IMR-90 (cell line): ENCODE results near the gene SLC25A40.
"Not testable (repeated sequence)": the region's sequence is repeated elsewhere in the genome, so short reads cannot be mapped to it uniquely, and the experiment has no call there.

Experiments used
- CEBPB ChIP-seq: IDR thresholded peaks from 2 replicates; pipeline ENCODE4 v1.6.1; 2012; ENCODE audit warnings: low read depth, low read length, improper control_type of control experiment
- CHD1 ChIP-seq: IDR thresholded peaks from 2 replicates; pipeline ENCODE4 v1.6.1; 2012; ENCODE audit warnings: low read depth, low read length, improper control_type of control experiment
- MAFK ChIP-seq: IDR thresholded peaks from 2 replicates; pipeline ENCODE4 v1.6.1; 2012; ENCODE audit warnings: low read depth, low read length, improper control_type of control experiment
- MAZ ChIP-seq: IDR thresholded peaks from 2 replicates; pipeline ENCODE4 v1.6.1; 2012; ENCODE audit warnings: low read depth, mild to moderate bottlenecking, low read length, improper control_type of control experiment, moderate library complexity, borderline replicate concordance
- MXI1 ChIP-seq: IDR thresholded peaks from 2 replicates; pipeline ENCODE4 v1.6.1; 2012; ENCODE audit warnings: low read depth, mild to moderate bottlenecking, low read length, moderate library complexity, borderline replicate concordance
- NFE2L2 ChIP-seq: fragments of 150-350 bp; IDR thresholded peaks from 2 replicates; pipeline ENCODE4 v1.6.1; 2016; ENCODE audit warnings: low read depth, mild to moderate bottlenecking, low read length
- POLR2A ChIP-seq: IDR thresholded peaks from 2 replicates; pipeline ENCODE4 v1.6.1; 2012; ENCODE audit warnings: mild to moderate bottlenecking, low read depth, low read length
- RAD21 ChIP-seq: IDR thresholded peaks from 2 replicates; pipeline ENCODE4 v1.6.1; 2012; ENCODE audit warnings: low read length, improper control_type of control experiment
- RCOR1 ChIP-seq: IDR thresholded peaks from 2 replicates; pipeline ENCODE4 v1.6.1; 2012; ENCODE audit warnings: mild to moderate bottlenecking, low read length, improper control_type of control experiment; ENCODE audit not compliant: insufficient replicate concordance
- SMC3 ChIP-seq: fragments of 150-350 bp; IDR thresholded peaks from 2 replicates; pipeline ENCODE4 v1.6.1; 2016; ENCODE audit warnings: low read depth, mild to moderate bottlenecking, antibody characterized with exemption, low read length, moderate library complexity
- TF ChIP-seq, protein P1 (sequence below): conservative IDR thresholded peaks from 2 replicates; pipeline ENCODE4 v1.5.1; 2012; ENCODE audit warnings: mild to moderate bottlenecking, low read depth, low read length, improper control_type of control experiment
- TF ChIP-seq, protein P2 (sequence below): fragments of 150-350 bp; IDR thresholded peaks from 2 replicates; pipeline ENCODE4 v1.6.1; 2017; ENCODE audit warnings: mild to moderate bottlenecking, antibody characterized with exemption, low read length, low read depth

GRCh38 chr7:87922759-87923395 is 46.7 kb upstream of the SLC25A40 start:
- not testable (repeated sequence) for TF ChIP-seq CEBPB, MXI1, POLR2A, RAD21, RCOR1, SMC3, NFE2L2, MAFK, MAZ, CHD1
- TF ChIP-seq, protein P1, sequence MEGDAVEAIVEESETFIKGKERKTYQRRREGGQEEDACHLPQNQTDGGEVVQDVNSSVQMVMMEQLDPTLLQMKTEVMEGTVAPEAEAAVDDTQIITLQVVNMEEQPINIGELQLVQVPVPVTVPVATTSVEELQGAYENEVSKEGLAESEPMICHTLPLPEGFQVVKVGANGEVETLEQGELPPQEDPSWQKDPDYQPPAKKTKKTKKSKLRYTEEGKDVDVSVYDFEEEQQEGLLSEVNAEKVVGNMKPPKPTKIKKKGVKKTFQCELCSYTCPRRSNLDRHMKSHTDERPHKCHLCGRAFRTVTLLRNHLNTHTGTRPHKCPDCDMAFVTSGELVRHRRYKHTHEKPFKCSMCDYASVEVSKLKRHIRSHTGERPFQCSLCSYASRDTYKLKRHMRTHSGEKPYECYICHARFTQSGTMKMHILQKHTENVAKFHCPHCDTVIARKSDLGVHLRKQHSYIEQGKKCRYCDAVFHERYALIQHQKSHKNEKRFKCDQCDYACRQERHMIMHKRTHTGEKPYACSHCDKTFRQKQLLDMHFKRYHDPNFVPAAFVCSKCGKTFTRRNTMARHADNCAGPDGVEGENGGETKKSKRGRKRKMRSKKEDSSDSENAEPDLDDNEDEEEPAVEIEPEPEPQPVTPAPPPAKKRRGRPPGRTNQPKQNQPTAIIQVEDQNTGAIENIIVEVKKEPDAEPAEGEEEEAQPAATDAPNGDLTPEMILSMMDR = not testable (repeated sequence)
- TF ChIP-seq, protein P2, sequence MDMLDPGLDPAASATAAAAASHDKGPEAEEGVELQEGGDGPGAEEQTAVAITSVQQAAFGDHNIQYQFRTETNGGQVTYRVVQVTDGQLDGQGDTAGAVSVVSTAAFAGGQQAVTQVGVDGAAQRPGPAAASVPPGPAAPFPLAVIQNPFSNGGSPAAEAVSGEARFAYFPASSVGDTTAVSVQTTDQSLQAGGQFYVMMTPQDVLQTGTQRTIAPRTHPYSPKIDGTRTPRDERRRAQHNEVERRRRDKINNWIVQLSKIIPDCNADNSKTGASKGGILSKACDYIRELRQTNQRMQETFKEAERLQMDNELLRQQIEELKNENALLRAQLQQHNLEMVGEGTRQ = not testable (repeated sequence)
